ENCODE data around the gene TENM3.

TENM3 gene

GRCh38 chr4:182795446-182796238, 552.4 kb downstream of the TENM3 start:
- H3K4me3 ChIP-seq (replicated peaks; ENCODE audit: low read depth, low read length): no peak overlapping the region
- TF ChIP-seq, protein P1, sequence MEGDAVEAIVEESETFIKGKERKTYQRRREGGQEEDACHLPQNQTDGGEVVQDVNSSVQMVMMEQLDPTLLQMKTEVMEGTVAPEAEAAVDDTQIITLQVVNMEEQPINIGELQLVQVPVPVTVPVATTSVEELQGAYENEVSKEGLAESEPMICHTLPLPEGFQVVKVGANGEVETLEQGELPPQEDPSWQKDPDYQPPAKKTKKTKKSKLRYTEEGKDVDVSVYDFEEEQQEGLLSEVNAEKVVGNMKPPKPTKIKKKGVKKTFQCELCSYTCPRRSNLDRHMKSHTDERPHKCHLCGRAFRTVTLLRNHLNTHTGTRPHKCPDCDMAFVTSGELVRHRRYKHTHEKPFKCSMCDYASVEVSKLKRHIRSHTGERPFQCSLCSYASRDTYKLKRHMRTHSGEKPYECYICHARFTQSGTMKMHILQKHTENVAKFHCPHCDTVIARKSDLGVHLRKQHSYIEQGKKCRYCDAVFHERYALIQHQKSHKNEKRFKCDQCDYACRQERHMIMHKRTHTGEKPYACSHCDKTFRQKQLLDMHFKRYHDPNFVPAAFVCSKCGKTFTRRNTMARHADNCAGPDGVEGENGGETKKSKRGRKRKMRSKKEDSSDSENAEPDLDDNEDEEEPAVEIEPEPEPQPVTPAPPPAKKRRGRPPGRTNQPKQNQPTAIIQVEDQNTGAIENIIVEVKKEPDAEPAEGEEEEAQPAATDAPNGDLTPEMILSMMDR (IDR thresholded peaks at IDR 0.05; ENCODE audit: low read depth, low read length, missing control alignments): no peak
- no peak for DNase-seq (ENCODE audit: extremely low read depth, low read depth)

GRCh38 chr4:182799515-182800215, 556.5 kb downstream of the TENM3 start:
- no peak for DNase-seq (ENCODE audit: extremely low read depth, low read depth)
- TF ChIP-seq, protein P1 (IDR thresholded peaks at IDR 0.05; ENCODE audit: low read depth, low read length, missing control alignments): no peak
- H3K4me3 ChIP-seq (replicated peaks; ENCODE audit: low read depth, low read length): no peak overlapping the region

- TF ChIP-seq, protein P1 (IDR thresholded peaks at IDR 0.05; ENCODE audit: low read depth, low read length, missing control alignments): no peak
- H3K4me3 ChIP-seq (replicated peaks; ENCODE audit: low read depth, low read length): no peak overlapping the region
- no peak for DNase-seq (ENCODE audit: extremely low read depth, low read depth)
Observed at GRCh38 chr4:182800216-182800515, 557.0 kb downstream of the TENM3 start.

GRCh38 chr4:182801636-182802035, 558.4 kb downstream of the TENM3 start:
- TF ChIP-seq, protein P1 (IDR thresholded peaks at IDR 0.05; ENCODE audit: low read depth, low read length, missing control alignments): no peak
- DNase-seq (ENCODE audit: extremely low read depth, low read depth): no peak
- no peak overlapping the region for H3K4me3 ChIP-seq (replicated peaks; ENCODE audit: low read depth, low read length)

- no peak for DNase-seq (ENCODE audit: extremely low read depth, low read depth)
- TF ChIP-seq, protein P1 (IDR thresholded peaks at IDR 0.05; ENCODE audit: low read depth, low read length, missing control alignments): no peak
Observed at GRCh38 chr4:182802621-182803020, 559.4 kb downstream of the TENM3 start.

DNA sequence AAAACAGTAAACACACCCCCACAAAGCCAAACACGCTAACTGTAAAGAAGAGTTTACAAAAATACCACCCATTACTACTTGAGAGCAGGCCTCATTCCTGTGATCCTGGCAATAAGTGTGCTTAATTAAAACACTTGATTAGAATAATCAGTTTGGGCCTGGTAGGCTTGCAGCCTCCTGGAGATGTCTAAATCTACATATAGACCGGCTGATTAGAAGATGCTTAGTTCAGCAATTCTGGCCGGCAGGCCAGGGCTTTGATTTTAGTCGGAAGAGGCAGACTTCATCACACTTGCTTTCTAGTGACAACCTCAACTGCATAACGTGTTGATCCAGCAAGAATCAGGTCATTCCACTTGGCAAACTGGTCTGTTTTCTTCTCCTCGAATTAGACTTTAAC, 560.0 kb downstream of the TENM3 start:
- no peak for DNase-seq (ENCODE audit: extremely low read depth, low read depth)
- TF ChIP-seq, protein P1 (IDR thresholded peaks at IDR 0.05; ENCODE audit: low read depth, low read length, missing control alignments): no peak
- H3K4me3 ChIP-seq (replicated peaks; ENCODE audit: low read depth, low read length): no peak overlapping the region

More at GRCh38 chr4:182802621-182803020, 559.4 kb downstream of the TENM3 start:
- no peak overlapping the region for H3K4me3 ChIP-seq (replicated peaks; ENCODE audit: low read depth, low read length)

All from HFF-Myc (cell line).